CD14-positive monocyte (primary cell): ENCODE measurements around the gene BACH2. TPM values are rescaled to one million over a fixed set of nuclear protein-coding genes. Genes with fewer than 3 reads are reported as not detected.

Source experiments
- DNase-seq, 3 donors: peaks; one replicate each; pipeline ENCODE4 v3.0.0-alpha.2; 2011 to 2022
- H2AFZ ChIP-seq: 2 replicates; pipeline ENCODE4 v1.6.0; 2012; ENCODE audit warnings: mild to moderate bottlenecking, low read depth, low read length, inconsistent platforms; ENCODE audit not compliant: insufficient read depth, poor library complexity, severe bottlenecking
- H3K27ac ChIP-seq, 2 donors: 1 replicate in 1 of 2; 2 replicates in 1 of 2; pipeline ENCODE4 v1.5.1; 2012 to 2013; ENCODE audit warnings: low read length in 2 of 2, control low read depth in 1 of 2, inconsistent platforms in 1 of 2, low read depth in 1 of 2, mild to moderate bottlenecking in 1 of 2
- H3K27me3 ChIP-seq, 2 donors: one replicate each; pipeline versions ENCODE4 v1.6.0 to v1.6.1; 2011 to 2013; ENCODE audit warnings: low read length in 2 of 2; ENCODE audit not compliant: control insufficient read depth in 2 of 2, insufficient read depth in 2 of 2
- H3K36me3 ChIP-seq, 2 donors: replicated peaks in 1 of 2; 1 replicate in 1 of 2; 2 replicates in 1 of 2; pipeline versions ENCODE4 v1.5.1 to v1.6.1; 2012 to 2013; ENCODE audit warnings: low read length in 2 of 2, control low read depth in 1 of 2, inconsistent platforms in 1 of 2, mild to moderate bottlenecking in 1 of 2; ENCODE audit not compliant: insufficient read depth in 2 of 2, control insufficient read depth in 1 of 2
- H3K4me1 ChIP-seq, 2 donors: 1 replicate in 1 of 2; 2 replicates in 1 of 2; pipeline versions ENCODE4 v1.5.1 to v1.6.1; 2012 to 2013; ENCODE audit warnings: low read length in 2 of 2, control low read depth in 1 of 2, inconsistent platforms in 1 of 2, mild to moderate bottlenecking in 1 of 2, moderate library complexity in 1 of 2; ENCODE audit not compliant: insufficient read depth in 2 of 2, control insufficient read depth in 1 of 2
- H3K4me2 ChIP-seq: replicated peaks from 2 replicates; pipeline ENCODE3; 2012; ENCODE audit warnings: low read length, moderate library complexity, mild to moderate bottlenecking; ENCODE audit not compliant: poor library complexity, severe bottlenecking; ENCODE audit errors: extremely low read depth
- H3K4me3 ChIP-seq, 3 experiments: fragments of 200-600 bp in 1 of 3; sonication (generic) in 1 of 3; replicated peaks in 1 of 3; 1 replicate in 2 of 3; 2 replicates in 1 of 3; pipeline ENCODE4 v1.5.1; 2011 to 2013; ENCODE audit warnings: low read length in 3 of 3, mild to moderate bottlenecking in 3 of 3, control low read depth in 2 of 3, low read depth in 2 of 3, inconsistent platforms in 1 of 3, moderate library complexity in 1 of 3
- H3K79me2 ChIP-seq: 2 replicates; pipeline ENCODE4 v1.6.0; 2012; ENCODE audit warnings: mild to moderate bottlenecking, control low read depth, inconsistent platforms, low read length, moderate library complexity; ENCODE audit not compliant: insufficient read depth
- H3K9ac ChIP-seq: 2 replicates; pipeline ENCODE4 v1.6.0; 2017; ENCODE audit warnings: low read length, mild to moderate bottlenecking; ENCODE audit not compliant: insufficient read depth, poor library complexity, severe bottlenecking
- H3K9me3 ChIP-seq, 2 donors: replicated peaks in 1 of 2; 1 replicate in 1 of 2; 2 replicates in 1 of 2; pipeline versions ENCODE4 v1.5.1 to v1.6.1; 2012 to 2013; ENCODE audit warnings: low read length in 2 of 2, control low read depth in 1 of 2; ENCODE audit not compliant: control insufficient read depth in 1 of 2, insufficient read depth in 1 of 2
- H4K20me1 ChIP-seq: 2 replicates; pipeline ENCODE4 v1.6.0; 2012; ENCODE audit warnings: mild to moderate bottlenecking, low read length, control low read depth, moderate library complexity; ENCODE audit not compliant: insufficient read depth
- H3K27ac Mint-ChIP-seq, 7 donors: one replicate each; pipeline ENCODE4 v1.8.0; 2020; ENCODE audit warnings: mild to moderate bottlenecking in 7 of 7, mixed read lengths in 7 of 7, moderate library complexity in 6 of 7, inconsistent platforms in 2 of 7
- H3K27me3 Mint-ChIP-seq, 3 donors: one replicate each; pipeline ENCODE4 v1.8.0; 2021 to 2022; ENCODE audit warnings: low read depth in 3 of 3, mild to moderate bottlenecking in 3 of 3, mixed read lengths in 3 of 3, moderate library complexity in 3 of 3, inconsistent platforms in 1 of 3
- H3K36me3 Mint-ChIP-seq, 2 donors: one replicate each; pipeline ENCODE4 v1.8.0; 2020; ENCODE audit warnings: mixed read lengths in 2 of 2, inconsistent platforms in 1 of 2, mild to moderate bottlenecking in 1 of 2
- H3K4me1 Mint-ChIP-seq: one replicate; pipeline ENCODE4 v1.8.0; 2020; ENCODE audit warnings: mild to moderate bottlenecking, mixed read lengths
- H3K4me3 Mint-ChIP-seq, 2 donors: one replicate each; pipeline ENCODE4 v1.8.0; 2020; ENCODE audit warnings: mild to moderate bottlenecking in 2 of 2, mixed read lengths in 2 of 2, moderate library complexity in 1 of 2
- H3K9me3 Mint-ChIP-seq, 7 donors: one replicate each; pipeline ENCODE4 v1.8.0; 2020 to 2022; ENCODE audit warnings: mixed read lengths in 7 of 7, mild to moderate bottlenecking in 6 of 7, moderate library complexity in 6 of 7, inconsistent platforms in 2 of 7
- WGBS: methylation state at CpG from one replicate; pipeline ENCODE4 v1.1.5; 2013; ENCODE audit warnings: missing lambda C conversion rate; ENCODE audit not compliant: insufficient coverage; 5-methylcytosine and 5-hydroxymethylcytosine counted together
- intact Hi-C, 2 donors: fragments of 100-400 bp; cut with micrococcal nuclease; formaldehyde crosslinking; loops; one replicate each; pipeline versions ENCODE4 v1.15.0 to v1.15.1; 2023
- polyA plus RNA-seq, 3 donors: library from polyadenylated mRNA; depleted of rRNA in 1 of 3; unstranded in 2 of 3; stranded (reverse) in 1 of 3; fragments of 300-500 nt in 2 of 3; fragments of >200 nt in 1 of 3; fragmentation: Illumina TruSeq in 2 of 3; gene quantifications; 1 replicate in 2 of 3; 2 replicates in 1 of 3; pipeline ENCODE4 v1.2.3, GENCODE V29; 2012 to 2021
- TF ChIP-seq, protein P1 (sequence below): fragments of 200-600 bp; IDR thresholded peaks from one replicate; pipeline ENCODE4 v1.8.0; 2022; ENCODE audit warnings: antibody characterized with exemption, mild to moderate bottlenecking

BACH2 gene
- polyA plus RNA-seq, 3 donors = 0.04 to 0.09 (median 0.05) TPM

DNA sequence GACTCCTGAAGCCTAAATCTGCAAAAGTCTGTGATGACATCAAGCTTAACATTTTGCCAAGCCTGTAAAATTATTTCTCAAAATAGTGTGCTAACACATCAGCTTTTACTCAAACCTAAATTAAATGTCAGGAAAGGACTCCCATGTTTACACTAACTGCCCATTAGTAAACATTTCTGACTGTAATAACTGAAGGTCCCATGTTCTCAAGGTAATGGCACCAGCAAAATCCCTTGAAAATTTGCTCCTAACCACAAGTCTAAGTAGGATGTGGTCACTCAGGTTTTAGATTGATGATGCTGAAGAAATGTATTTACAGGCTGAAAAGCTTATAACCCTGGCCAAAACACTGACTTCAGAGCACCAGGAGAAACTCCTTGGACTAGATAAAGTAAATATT lies 33.0 kb downstream of the BACH2 start:
- H3K27ac ChIP-seq = no peak overlapping the region
- no peaks in the 10 kb centered on the region for H3K36me3 Mint-ChIP-seq

DNA sequence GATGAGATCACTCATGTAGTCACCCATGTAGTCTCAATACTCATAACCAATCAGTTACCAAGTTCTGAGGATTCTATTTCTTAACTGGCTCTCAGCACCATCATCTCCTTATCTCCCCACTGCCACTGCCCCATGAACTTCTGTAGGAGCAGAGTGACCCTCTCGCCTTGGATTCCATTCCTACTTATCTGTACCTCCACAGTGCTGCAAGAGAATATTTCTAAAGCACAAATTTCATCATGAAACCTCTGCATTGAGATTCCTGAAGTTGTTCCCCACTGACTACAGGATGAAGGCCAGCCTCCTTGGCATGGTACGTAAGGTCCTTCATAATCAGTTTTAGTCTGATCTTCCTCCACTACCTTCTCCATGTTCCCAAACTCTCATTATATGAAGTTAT lies 34.8 kb downstream of the BACH2 start:
- H3K36me3 Mint-ChIP-seq = no peaks in the 10 kb centered on the region
- Histone ChIP-seq H3K4me3 (no peak overlapping the region), H3K4me1 (no peaks in the 10 kb centered on the region), H2AFZ (no peak overlapping the region), H3K36me3 (no peaks in the 10 kb centered on the region), H3K4me2 (no peak overlapping the region), H3K27me3 (no peaks in the 10 kb centered on the region), H3K27ac (no peak overlapping the region), H3K79me2 (no peaks in the 10 kb centered on the region), H3K9me3 (no peaks in the 10 kb centered on the region), H3K9ac (no peak overlapping the region), H4K20me1 (no peaks in the 10 kb centered on the region)
- peaks cover 0 to 3% (median 0%) of the 10 kb centered on the region in 7 donors for H3K9me3 Mint-ChIP-seq
- WGBS = 100% methylated on average over 1 of the region's 2 CpGs
- TF ChIP-seq, protein P1, sequence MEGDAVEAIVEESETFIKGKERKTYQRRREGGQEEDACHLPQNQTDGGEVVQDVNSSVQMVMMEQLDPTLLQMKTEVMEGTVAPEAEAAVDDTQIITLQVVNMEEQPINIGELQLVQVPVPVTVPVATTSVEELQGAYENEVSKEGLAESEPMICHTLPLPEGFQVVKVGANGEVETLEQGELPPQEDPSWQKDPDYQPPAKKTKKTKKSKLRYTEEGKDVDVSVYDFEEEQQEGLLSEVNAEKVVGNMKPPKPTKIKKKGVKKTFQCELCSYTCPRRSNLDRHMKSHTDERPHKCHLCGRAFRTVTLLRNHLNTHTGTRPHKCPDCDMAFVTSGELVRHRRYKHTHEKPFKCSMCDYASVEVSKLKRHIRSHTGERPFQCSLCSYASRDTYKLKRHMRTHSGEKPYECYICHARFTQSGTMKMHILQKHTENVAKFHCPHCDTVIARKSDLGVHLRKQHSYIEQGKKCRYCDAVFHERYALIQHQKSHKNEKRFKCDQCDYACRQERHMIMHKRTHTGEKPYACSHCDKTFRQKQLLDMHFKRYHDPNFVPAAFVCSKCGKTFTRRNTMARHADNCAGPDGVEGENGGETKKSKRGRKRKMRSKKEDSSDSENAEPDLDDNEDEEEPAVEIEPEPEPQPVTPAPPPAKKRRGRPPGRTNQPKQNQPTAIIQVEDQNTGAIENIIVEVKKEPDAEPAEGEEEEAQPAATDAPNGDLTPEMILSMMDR = no peak
- no peak overlapping the region for H3K4me3 Mint-ChIP-seq
- peaks cover 0 to 1% (median 0%) of the 10 kb centered on the region in 3 donors for H3K27me3 Mint-ChIP-seq
- no peak overlapping the region for H3K27ac Mint-ChIP-seq
- H3K4me1 Mint-ChIP-seq = no peaks in the 10 kb centered on the region
- no peak for DNase-seq
- intact Hi-C loops = no loop called here

More for the DNA sequence above, 33.0 kb downstream of the BACH2 start:
- H4K20me1 ChIP-seq = no peaks in the 10 kb centered on the region
- Mint-ChIP-seq H3K4me1 (no peaks in the 10 kb centered on the region), H3K27me3 (peaks cover 0 to 1% (median 0%) of the 10 kb centered on the region in 3 donors), H3K27ac (no peak overlapping the region), H3K4me3 (no peak overlapping the region), H3K9me3 (peaks cover 0 to 3% (median 0%) of the 10 kb centered on the region in 7 donors)
- H2AFZ ChIP-seq = no peak overlapping the region
- H3K79me2 ChIP-seq = no peaks in the 10 kb centered on the region
- intact Hi-C loops = no loop called here
- no peaks in the 10 kb centered on the region for H3K36me3 ChIP-seq
- H3K4me2 ChIP-seq = no peak overlapping the region
- H3K9ac ChIP-seq = no peak overlapping the region
- no peaks in the 10 kb centered on the region for H3K4me1 ChIP-seq
- no peak overlapping the region for H3K4me3 ChIP-seq
- H3K27me3 ChIP-seq = no peaks in the 10 kb centered on the region
- no peak for DNase-seq
- no peaks in the 10 kb centered on the region for H3K9me3 ChIP-seq
- TF ChIP-seq, protein P1 = no peak
